ENCODE results near the gene HNF1B. TPM values are rescaled to one million over a fixed set of nuclear protein-coding genes. Genes with fewer than 3 reads are reported as not detected.

HNF1B gene
- total RNA-seq, 1 donor from 2014 or later: not detected

GRCh38 chr17:37759014-37759637, 14.3 kb upstream of the HNF1B start:
- DNase-seq (ENCODE audit: low read depth): no peak
- H3K27me3 ChIP-seq (ENCODE audit: control insufficient read depth, insufficient read depth, low read length): no peaks in the 10 kb centered on the region
- no peak overlapping the region for H3K4me3 ChIP-seq (ENCODE audit: low read depth, low read length)
- FAIRE-seq: no peak
- H3K36me3 ChIP-seq (ENCODE audit: control insufficient read depth, insufficient read depth, low read length): no peaks in the 10 kb centered on the region
- no peak for TF ChIP-seq CTCF (IDR thresholded peaks at IDR 0.05; ENCODE audit: insufficient read depth, low read length, severe bottlenecking)

GRCh38 chr17:37756051-37756450, 11.2 kb upstream of the HNF1B start:
- TF ChIP-seq CTCF (IDR thresholded peaks at IDR 0.05; ENCODE audit: insufficient read depth, low read length, severe bottlenecking): no peak
- H3K4me3 ChIP-seq (ENCODE audit: low read depth, low read length): no peak overlapping the region
- DNase-seq (ENCODE audit: low read depth): peak; percentile 34
- no peaks in the 10 kb centered on the region for H3K27me3 ChIP-seq (ENCODE audit: control insufficient read depth, insufficient read depth, low read length)
- FAIRE-seq: no peak
- no peaks in the 10 kb centered on the region for H3K36me3 ChIP-seq (ENCODE audit: control insufficient read depth, insufficient read depth, low read length)

- Histone ChIP-seq H3K27me3 (ENCODE audit: control insufficient read depth, insufficient read depth, low read length) (no peaks in the 10 kb centered on the region), H3K36me3 (ENCODE audit: control insufficient read depth, insufficient read depth, low read length) (no peaks in the 10 kb centered on the region), H3K4me3 (ENCODE audit: low read depth, low read length) (no peak overlapping the region)
- TF ChIP-seq CTCF (IDR thresholded peaks at IDR 0.05; ENCODE audit: insufficient read depth, low read length, severe bottlenecking): no peak
- DNase-seq (ENCODE audit: low read depth): no peak
- FAIRE-seq: no peak
These were observed 10.6 kb upstream of the HNF1B start for GRCh38 chr17:37755455-37755854.

GRCh38 chr17:37754363-37754762, 9.5 kb upstream of the HNF1B start:
- DNase-seq (ENCODE audit: low read depth): no peak
- H3K36me3 ChIP-seq (ENCODE audit: control insufficient read depth, insufficient read depth, low read length): no peaks in the 10 kb centered on the region
- no peak for FAIRE-seq
- TF ChIP-seq CTCF (IDR thresholded peaks at IDR 0.05; ENCODE audit: insufficient read depth, low read length, severe bottlenecking): no peak
- no peak overlapping the region for H3K4me3 ChIP-seq (ENCODE audit: low read depth, low read length)
- no peaks in the 10 kb centered on the region for H3K27me3 ChIP-seq (ENCODE audit: control insufficient read depth, insufficient read depth, low read length)

GRCh38 chr17:37752482-37752881, 7.6 kb upstream of the HNF1B start:
- DNase-seq (ENCODE audit: low read depth) (peak; percentile 76), FAIRE-seq (no peak)
- no peak for TF ChIP-seq CTCF (IDR thresholded peaks at IDR 0.05; ENCODE audit: insufficient read depth, low read length, severe bottlenecking)
- H3K27me3 ChIP-seq (ENCODE audit: control insufficient read depth, insufficient read depth, low read length): peaks cover 4% of the 10 kb centered on the region
- H3K4me3 ChIP-seq (ENCODE audit: low read depth, low read length): no peak overlapping the region
- no peaks in the 10 kb centered on the region for H3K36me3 ChIP-seq (ENCODE audit: control insufficient read depth, insufficient read depth, low read length)
